NCI-H146 treated with DMSO at 0.1 percent for 48 hours (cell line): ENCODE results near the gene EHMT1.
"Not testable (repeated sequence)": the region's sequence is repeated elsewhere in the genome, so short reads cannot be mapped to it uniquely, and the experiment has no call there.

Experiments
- DNase-seq: peaks from one replicate; lab custom pipeline; 2025; ENCODE audit not compliant: unreplicated experiment; lab: John Stamatoyannopoulos, UW

EHMT1 gene

DNA sequence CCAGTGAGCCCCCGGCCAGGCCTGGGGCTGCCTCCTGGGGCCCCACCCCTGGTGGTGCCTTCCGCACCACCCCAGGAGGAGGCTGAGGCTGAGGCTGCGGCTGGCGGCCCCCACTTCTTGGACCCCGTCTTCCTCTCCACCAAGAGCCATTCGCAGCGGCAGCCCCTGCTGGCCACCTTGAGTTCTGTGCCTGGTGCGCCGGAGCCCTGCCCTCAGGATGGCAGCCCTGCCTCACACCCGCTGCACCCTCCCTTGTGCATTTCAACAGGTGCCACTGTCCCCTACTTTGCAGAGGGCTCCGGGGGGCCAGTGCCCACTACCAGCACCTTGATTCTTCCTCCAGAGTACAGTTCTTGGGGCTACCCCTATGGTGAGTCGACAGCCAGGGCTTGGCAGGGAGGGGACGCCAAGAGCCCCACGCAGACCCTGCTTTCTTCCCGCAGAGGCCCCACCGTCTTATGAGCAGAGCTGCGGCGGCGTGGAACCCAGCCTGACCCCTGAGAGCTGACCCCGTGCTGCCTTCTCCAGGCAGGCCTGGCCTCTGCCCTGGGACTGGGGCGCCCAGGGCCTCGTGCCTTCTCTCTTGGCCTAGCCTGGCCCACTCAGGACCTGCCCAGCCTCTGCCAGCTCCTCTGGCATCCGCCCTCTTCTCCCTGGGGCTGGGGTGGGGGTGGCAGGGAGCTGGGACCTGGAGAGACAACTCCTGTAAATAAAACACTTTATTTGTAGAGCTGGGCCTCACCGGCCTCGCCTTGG is 4.0 kb upstream of the EHMT1 start:
- DNase-seq: no peak

DNA sequence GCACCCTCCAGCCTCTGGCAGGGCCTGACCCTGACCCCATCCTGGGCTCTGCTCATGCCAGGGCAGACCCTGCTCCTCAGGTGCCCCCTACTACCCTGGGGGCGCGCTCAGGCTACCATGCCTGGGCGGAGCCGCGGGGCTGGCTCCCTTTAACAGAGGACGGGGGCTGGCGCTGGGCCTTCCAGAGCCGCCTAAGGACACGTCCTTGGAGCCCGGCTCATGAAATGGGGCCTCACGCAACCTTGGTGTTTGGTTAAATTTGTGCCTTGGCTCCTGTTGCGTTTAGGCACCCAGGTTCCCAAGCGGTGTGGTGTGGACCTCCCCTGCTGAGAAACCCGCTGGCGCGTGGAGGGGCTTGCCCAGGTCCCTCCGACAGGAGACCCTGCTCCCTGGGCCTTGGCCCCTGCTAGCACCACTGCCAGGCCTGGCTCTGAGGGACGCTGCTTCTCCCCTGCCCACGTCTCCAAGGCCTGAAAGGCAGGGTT is 3.4 kb upstream of the EHMT1 start:
- no peak for DNase-seq

DNA sequence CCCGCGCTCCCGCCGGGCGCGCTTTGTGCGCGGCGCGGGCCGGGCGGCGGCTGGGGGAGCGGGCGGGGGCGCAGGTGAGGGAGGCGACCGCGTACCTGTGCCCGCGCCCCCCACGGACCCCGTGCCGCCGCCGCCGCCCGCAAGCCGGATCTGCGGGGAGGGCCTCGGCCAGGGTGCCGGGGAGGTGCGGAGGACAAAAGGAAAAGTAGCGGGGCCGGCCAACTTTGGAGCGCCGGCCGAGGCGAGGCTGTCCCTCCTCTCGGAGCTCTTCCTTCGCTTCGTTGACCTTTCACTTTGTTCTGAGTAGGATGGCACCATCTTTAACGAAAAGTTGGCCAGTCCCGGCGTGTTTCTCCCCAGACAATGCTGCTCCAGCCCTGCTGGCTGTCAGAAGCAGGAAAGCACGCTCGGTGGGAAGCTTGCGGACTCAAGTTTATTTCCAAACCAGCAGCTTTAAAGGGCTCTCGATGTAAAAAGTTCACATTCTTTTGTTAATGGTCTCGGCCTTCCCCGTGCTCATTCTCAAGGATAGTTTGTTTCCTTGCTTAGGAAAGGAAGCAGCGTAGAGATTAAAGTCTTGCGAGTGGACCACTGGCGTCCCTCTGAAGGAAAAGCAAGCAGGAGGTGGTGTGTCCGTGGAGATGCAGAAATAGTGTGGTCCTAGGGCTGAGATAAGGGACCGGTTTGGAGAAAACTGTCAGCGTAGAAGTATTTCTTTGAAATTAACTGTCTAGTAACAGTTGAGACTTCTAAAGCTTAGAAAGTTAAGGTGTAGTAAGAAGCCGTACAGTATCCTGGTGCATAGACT is 639 bp downstream of the EHMT1 start:
- no peak for DNase-seq

DNA sequence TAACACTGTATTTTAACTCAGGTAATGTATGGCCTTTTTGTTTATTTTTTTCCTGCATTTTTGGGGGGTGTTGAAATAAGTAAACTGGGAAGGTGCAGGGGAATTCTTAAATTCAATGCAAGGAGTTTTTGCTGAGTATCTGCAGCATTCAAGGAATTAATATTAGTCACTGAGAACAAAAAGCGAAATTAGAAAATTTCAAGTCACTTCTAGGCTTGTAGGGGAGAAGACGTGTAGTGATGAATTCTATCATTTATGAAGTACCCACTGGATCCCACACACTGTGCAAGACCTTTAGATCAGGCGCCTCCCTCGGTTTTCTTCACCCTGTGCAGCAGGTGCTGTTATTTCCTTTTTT is 1.2 kb downstream of the EHMT1 start:
- DNase-seq: no peak

DNA sequence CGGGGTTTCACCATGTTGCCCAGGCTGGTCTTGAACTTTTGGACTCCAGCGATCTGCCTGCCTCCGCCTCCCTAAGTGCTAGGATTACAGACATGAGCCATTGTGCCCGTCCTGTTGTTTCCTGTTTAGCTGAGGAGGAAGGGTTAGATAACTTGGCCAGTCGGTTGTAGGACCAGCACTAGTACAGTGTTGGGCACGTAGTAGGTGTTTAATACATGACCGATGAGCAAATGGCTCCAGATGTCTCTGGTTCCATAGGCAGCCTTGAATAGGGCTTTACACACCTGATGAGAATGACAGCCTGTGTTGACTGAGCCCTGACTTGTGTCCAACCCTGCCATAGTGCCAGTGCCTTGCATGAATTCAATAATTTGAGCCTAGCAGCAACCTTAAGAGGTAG is 1.8 kb downstream of the EHMT1 start:
- DNase-seq: no peak

DNA sequence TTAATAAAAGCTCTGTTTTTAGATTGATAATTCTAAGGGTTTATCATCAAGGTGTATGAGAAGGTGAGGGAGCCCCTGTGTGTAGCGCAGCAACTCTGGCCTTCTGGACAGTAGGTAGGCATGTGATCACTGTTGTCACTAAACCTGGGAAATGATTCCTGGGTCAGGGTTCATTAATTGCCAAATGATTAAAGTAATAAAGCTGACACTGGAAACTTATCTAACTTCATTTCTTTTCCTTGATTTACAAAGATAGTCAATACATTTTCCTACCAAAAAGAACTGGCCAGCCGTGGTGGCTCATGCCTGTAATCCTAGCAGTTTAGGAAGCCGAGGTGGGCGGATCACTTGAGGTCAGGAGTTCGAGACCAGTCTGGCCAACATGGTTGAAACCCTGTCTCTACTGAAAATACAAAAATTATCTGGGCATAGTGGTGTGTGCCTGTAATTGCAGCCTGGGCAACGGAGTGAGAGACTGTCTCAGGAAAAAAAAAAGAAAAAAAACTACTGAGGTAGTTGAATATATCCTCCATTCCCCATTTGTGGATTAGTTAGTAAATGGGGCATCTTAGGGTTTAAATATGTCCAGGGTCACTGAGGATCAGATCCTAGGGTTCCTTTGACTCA is 2.4 kb downstream of the EHMT1 start:
- no peak for DNase-seq

DNA sequence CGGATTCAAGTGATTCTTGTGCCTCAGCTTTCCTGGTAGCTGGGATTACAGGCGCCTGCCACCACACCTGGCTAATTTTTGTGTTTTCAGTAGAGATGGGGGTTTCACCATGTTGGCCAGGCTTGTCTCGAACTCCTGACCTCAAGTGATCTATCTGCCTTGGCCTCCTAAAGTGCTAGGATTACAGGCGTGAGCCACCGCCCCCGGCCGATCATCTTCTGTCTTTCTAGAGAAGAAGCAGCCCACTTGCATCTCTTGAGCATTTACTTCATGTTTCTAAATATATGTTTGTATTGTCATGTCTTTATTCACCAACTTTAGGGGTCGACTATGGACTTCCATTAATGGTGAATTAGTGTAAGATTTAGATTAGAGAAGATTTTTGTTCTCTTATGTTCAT is 3.4 kb downstream of the EHMT1 start:
- DNase-seq: not testable (repeated sequence)

DNA sequence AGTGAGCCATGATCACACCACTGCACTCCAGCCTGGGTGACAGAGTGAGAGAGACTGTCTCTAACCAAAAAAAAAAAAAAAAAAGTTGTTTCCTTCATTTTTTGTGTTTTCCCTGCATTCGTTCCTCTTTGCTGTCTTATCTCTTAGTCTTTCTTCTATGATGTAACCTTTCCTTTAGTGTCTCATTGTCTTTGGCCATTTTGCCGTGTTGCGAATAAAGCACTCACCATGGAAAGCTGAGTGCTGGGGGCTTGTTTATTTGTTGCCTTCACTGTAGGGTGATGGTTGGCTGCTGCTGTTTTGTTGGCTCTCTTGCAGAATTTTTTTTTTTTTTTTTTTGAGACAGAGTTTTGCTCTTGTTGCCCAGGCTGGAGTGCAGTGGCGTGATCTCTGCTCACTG is 7.7 kb downstream of the EHMT1 start:
- no peak for DNase-seq

DNA sequence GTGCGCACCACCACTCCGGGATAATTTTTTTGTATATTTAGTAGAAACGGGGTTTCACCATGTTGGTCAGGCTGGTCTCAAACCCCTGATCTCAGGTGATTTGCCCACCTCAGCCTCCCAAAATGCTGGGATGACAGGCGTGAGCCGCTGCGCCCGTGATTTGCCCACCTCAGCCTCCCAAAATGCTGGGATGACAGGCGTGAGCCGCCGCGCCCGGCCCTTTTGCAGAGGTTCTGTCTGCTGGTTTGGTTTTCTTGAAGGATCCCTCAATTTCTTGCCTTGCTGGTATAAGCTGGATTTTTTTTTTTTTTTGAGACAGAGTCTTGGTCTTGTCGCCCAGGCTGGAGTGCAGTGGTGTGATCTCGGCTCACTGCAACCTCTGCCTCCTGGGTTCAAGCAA is 8.6 kb downstream of the EHMT1 start:
- not testable (repeated sequence) for DNase-seq

DNA sequence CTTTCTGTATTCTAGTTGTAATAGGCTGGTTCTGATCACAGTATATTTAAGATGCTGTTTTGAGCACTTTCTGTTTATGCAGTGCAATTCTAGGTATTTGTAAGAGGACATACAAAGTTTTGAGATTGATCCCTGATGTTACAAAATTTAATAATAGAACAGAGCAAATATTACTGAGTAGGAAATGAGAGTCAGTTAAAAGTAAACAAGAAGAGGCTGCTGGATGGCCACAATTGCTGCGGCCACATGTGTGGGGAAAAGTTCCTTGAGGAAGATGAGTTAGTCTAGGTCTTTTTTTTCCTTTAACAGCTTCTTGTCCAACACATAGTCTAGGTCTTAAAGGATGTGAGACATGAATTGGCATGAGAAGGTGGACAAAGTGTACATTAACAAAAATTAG is 11.3 kb downstream of the EHMT1 start:
- DNase-seq: no peak

DNA sequence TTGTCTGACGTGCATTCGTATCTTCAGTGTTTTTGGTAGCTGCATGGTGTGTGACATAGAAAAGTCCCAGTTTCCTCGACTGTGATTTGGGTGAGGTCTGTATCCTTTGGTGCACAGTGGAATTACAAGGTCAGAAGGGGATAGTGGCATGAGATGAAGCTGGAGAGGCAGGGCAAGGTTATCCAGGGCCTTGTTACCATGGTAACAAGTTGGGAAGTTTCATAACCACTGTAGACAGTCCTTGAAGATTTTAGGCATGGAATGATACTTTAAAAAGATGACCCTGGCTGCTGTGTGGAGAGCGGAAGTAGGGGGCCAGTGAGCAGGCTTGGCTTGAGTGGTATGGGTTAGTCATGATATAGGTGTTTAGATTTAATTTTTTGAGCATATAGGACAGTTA is 11.9 kb downstream of the EHMT1 start:
- DNase-seq: no peak

DNA sequence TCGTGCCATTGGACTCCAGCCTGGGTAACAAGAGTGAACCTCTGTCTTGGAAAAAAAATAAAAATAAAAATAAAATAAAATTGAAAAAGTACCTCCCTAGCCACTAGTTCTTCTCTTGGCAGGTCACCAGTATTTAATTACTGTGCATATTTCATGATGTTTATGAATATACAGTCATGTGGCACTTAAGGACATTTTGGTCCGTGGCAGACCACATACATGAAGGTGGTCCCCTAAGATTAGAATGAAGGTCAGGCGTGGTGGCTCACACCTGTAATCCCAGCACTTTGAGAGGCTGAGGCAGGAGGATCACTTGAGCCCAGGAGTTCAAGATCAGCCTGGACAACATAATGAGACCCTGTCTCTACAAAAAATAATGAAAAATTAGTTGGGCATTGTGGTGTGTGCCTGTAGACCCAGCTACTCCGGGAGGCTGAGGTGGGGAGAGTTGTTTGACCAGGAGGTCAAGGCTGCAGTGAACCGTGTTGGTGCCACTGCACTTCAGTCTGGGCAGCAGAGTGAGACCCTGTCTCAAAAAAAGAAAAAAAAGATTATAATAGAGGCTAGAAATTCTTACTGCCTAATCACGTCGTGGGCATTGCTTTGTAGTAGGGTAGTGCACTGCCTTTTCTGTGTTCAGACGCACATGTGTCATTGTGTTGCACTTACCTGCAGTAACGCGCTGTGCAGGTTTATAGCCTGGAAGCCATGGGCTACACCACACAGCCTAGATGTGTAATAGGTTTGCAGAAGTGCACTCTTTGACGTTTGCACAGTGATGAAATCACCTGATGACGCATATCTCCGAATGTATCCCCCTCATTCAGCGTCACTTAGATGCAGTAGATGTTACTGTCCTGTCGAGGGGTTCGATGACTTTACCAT is 12.8 kb downstream of the EHMT1 start:
- DNase-seq: no peak

DNA sequence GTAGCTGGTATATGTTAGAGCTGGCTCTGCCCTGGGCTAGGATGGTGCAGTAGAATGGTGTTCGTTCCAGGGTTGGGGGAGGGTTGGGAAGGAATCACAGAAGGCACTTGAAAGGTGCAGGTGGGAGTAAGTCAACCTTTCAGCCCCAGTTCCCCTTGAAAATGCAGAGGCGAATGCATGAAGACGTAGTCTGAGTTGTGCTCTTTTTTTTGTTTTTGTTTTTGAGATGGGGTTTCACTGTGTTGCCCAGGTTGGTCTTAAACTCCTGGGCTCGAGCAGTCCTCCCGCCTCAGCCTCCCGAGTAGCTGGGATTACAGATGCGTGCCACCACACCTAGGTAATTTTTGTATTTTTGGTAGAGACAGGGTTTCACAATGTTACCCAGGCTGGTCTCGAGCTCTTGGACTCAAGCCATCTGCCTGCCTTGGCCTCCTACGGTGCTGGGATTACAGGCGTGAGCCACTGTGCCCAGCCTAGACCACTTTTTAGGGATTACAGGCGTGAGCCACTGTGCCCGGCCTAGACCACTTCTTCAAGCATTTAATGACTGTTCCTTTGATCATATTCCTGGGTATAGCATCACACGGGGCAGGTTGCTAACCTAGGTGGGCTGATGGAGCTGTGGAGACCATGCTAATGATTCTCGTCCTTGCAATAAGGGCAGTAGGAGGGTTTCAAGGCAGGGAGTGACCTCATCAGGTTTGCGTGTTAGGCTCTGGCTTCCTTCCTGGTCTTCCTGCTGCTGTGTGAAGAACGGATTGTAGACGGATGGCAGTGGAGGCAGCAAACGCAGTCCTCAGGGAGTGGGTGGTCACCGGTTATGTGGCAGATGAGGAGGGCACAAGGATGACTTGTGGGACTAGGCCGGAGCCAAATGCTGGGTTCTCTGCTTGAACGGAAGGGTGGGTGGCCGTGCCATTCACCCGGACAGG is 13.7 kb downstream of the EHMT1 start:
- no peak for DNase-seq

DNA sequence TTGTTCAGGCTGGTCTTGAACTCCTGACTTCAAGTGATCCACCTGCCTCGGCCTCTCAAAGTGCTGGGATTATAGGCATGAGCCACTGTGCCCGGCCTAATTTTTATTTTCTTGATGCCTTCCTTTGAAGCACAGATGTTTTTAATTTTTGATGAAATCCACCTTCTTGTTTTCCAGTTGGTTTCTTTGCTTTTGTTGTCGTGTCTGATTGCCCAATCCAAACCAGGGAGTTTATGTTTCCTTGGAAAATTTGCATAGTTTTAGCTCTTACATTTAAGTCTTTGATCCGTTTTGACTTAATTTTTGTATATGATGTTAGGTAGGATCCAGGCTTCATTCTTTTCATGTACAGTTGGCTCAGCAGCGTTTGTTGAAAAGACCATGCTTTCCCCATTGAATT is 15.2 kb downstream of the EHMT1 start:
- no peak for DNase-seq

DNA sequence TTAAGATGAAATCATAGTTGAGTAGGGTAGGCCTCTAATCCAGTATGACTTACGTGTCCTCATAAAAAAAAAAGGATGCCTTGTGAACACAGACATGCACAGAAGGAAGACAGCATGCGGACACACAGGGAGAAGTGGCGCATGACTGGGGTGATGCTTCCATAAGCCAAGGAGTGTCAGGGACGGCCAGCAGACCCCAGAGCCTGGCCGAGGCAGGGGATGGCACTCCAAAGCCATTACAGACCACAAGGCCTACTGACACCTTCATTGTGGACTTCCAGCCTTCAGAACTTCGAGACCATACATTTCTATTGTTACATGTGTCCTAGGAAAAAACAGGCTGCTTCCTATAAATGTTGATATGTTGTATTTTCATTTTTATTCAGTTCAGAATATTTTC is 19.9 kb downstream of the EHMT1 start:
- DNase-seq: no peak

DNA sequence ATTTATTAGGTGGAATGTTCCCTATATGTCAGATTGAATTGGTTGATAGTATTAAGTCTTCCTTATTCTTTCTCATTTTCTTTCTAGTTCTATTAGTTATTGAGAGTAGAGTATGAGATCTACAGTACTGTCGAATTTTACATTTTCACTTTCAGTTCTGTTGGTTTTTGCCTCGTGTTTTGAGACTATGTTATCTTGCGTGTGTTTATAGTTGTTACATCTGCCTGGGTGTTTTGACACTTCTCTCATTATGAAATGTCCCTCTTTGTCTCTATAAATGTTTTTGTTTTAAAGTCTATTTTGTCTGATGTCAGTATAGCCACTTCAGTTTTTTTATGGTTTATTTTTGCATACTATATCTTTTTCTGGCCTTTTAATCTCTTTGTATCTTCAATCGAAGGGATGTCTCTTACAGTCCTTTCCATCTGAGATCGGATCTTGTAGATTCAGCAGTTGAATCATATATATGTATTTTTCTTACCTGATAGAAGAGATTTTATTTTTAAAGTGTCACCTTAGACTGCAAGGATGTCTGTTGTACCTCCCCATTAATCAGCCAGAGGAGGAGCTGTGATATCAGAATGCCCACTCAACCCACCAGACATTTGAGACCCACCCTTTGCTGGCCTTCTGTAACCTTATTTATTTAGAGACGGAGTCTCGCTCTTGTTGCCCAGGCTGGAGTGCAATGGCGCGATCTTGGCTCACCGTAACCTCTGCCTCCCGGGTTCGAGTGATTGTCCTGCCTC is 20.7 kb downstream of the EHMT1 start:
- DNase-seq: no peak

DNA sequence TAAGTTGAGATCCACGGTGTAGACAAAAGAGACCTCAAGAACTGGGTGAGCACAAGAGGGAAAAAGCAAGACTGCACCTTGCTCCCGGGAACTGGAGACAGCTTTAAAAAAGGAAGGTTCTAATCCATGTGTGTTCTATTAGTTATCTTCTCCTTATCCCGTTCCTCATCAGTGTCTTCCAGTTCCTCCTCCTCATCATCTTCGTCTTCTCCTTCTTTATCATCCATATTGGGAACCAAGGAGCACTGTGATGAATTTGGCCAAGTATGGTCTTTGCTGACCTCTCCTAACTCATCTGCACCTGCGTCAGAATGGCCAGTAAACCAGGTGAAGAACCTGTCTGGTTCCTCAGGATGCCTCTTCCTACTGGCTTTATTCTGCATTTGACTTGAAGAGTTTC is 22.1 kb downstream of the EHMT1 start:
- no peak for DNase-seq

DNA sequence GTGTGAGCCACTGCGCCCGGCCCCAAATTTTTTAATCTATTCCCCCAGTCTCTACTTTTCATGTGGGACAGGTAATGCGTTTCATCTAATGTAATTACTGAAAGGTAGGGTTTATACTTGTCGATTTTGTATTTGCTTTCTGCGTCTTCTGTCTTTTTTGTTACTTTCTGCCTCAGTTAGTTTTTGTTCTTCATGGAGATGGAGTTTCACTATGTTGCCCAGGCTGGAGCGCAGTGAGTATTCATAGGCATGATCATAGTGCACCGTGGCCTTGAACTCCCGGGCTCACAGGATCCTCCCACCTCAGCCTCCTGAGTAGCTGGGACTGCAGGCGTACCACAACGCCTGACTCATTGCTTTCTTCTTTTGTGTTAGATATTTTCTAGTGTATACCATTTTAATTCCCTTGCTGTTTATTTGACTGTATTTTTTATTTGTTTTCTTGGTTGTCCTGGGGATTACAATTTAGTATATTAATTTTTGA is 23.4 kb downstream of the EHMT1 start:
- no peak for DNase-seq

DNA sequence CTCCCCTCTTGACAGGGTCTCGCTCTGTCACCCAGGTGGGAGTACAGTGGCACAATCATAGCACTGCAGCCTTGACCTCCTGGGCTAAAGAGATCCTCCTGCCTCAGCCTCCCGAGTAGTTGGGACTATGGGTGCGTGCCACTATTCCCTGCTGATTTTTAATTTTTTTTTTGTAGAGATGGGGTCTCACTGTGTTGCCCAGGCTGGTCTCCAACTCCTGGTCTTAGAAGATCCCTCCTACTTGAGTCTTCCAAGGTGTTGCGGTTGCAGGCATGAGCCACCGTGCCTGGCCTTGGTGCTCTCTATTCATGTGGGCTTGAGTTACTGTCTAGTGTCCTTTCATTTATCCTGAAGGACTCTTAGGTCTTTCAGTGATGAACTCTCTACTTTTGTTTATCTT is 24.1 kb downstream of the EHMT1 start:
- no peak for DNase-seq
